ENCODE measurements around the gene PTPRK.

PTPRK gene

DNA sequence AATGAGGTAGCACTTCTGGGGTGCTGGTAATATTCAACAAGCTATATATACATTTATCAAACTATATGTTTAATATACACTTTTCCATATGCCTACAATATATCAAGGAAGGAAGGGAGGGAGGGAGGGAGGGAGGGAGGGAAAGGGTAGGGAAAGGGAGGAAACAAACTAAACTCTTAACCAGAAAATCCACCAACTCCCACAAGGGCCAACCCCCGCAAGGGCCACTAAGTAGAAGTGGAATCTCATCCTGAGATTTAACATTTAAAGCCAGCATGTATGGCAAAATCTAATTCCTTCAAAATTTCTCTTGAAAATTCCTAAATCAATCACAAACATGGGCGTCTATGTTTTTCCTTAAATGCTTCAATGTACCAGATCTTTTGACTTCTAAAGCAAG is 320.9 kb downstream of the PTPRK start:
- H3K4me3 ChIP-seq (ENCODE audit: low read depth, low read length), result no peak overlapping the region
- TF ChIP-seq, protein P1, sequence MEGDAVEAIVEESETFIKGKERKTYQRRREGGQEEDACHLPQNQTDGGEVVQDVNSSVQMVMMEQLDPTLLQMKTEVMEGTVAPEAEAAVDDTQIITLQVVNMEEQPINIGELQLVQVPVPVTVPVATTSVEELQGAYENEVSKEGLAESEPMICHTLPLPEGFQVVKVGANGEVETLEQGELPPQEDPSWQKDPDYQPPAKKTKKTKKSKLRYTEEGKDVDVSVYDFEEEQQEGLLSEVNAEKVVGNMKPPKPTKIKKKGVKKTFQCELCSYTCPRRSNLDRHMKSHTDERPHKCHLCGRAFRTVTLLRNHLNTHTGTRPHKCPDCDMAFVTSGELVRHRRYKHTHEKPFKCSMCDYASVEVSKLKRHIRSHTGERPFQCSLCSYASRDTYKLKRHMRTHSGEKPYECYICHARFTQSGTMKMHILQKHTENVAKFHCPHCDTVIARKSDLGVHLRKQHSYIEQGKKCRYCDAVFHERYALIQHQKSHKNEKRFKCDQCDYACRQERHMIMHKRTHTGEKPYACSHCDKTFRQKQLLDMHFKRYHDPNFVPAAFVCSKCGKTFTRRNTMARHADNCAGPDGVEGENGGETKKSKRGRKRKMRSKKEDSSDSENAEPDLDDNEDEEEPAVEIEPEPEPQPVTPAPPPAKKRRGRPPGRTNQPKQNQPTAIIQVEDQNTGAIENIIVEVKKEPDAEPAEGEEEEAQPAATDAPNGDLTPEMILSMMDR (IDR thresholded peaks at IDR 0.05; ENCODE audit: control insufficient read depth, extremely low read depth, insufficient read depth), result no peak
- no peak for DNase-seq (ENCODE audit: low read depth)

DNA sequence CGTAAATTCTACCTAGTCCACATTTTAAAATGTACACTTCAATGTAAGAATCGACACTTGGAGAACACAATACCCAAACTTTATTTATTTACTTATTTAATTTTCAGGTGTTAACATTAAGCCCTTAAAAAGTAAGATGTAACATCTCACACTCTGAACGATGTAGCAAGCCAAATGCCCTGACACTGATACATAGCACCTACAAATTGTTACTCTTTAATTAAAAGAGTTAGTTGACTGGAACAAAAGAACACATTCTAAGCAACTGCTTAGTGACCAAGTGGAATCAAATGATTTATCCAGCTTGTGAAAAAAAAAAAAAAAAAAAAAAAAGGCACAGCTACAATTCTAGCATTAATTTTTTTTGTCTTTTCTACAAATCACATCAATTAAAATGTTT is 327.4 kb downstream of the PTPRK start:
- DNase-seq (ENCODE audit: low read depth), result no peak
- TF ChIP-seq, protein P1 (IDR thresholded peaks at IDR 0.05; ENCODE audit: control insufficient read depth, extremely low read depth, insufficient read depth), result no peak
- H3K4me3 ChIP-seq (ENCODE audit: low read depth, low read length), result no peak overlapping the region

DNA sequence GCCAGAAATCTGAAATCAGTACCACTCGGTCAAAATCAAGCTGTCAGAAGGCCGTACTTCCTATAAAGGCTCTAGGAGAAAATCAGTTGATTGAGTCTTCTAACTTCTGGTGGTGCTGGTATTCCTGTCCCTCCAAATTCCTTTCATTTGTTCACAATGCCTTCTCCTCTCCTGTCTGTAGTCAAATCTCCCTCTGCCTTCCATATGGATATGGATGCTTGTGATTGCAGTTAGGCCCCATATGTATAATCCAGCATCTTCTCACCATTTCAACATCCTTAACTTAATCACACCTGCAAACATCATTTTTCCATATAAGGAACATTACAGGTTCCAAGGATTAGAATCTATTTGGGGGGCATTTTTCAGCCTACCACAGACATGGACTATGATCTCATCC is 331.7 kb downstream of the PTPRK start:
- DNase-seq (ENCODE audit: low read depth), result no peak
- no peak overlapping the region for H3K4me3 ChIP-seq (ENCODE audit: low read depth, low read length)
- TF ChIP-seq, protein P1 (IDR thresholded peaks at IDR 0.05; ENCODE audit: control insufficient read depth, extremely low read depth, insufficient read depth), result no peak

DNA sequence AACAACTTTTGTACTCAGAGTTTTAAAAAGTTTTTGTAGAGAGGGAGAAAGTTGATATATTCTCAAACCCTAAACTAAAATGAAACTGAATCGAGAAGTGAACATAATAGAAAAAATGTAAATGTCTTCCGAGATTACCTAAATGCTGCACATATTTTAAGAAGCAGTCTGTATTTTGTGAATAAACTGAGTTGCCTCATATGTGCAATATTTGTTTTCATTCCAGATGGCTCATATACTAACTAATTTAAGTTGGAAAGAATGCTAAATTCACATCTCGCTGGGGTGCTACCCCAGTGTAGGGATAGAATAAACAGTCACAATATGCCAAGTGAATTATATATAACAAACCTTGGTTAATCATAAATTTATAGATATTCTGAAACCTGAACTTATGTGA is 333.7 kb downstream of the PTPRK start:
- H3K4me3 ChIP-seq (ENCODE audit: low read depth, low read length), result no peak overlapping the region
- TF ChIP-seq, protein P1 (IDR thresholded peaks at IDR 0.05; ENCODE audit: control insufficient read depth, extremely low read depth, insufficient read depth), result no peak
- DNase-seq (ENCODE audit: low read depth), result no peak

DNA sequence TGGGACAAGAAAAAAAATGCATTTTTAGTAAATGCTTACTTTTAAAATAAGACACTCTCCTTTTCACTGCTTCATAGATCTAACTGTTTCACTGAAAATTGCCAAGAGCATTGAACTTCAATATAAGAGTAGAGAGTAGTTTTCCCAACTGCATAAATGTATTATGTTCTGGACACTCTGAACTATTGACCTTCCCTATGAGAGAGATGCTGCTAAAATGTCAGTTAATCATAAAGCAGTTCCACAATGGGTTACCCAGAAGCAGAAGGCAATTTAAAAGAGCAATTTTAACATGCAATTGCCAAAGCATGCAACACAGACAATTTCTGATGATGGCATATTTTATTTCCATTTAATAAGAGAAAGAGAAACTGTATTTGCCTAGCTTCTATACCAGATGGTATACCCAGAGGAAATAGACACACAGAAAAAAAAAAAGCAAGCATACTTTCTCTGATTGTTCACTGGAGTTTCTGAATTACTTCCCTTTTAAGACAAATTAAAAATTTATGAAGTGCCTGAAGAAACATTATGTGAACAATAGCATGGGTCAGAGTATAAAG is 340.4 kb downstream of the PTPRK start:
- DNase-seq (ENCODE audit: low read depth), result no peak
- TF ChIP-seq, protein P1 (IDR thresholded peaks at IDR 0.05; ENCODE audit: control insufficient read depth, extremely low read depth, insufficient read depth), result no peak
- no peak overlapping the region for H3K4me3 ChIP-seq (ENCODE audit: low read depth, low read length)

DNA sequence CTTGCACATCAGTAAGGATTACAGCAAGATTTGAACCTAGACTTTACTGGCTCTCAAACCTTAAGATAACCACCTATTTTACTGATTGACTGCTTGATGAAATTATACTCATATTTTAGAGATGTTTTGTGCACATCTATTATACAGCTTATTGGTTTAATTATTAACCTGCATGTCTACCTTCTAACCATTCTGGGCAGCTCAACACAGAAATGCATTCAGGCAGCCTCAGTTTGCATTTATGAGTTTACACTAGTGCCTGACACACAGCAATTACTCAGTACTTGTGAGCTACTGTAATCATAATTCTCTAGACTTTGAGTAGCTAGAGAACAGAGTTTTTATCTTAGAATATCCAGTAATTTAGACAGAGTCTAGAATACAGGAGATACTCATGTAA is 345.7 kb downstream of the PTPRK start:
- TF ChIP-seq, protein P1 (IDR thresholded peaks at IDR 0.05; ENCODE audit: control insufficient read depth, extremely low read depth, insufficient read depth), result no peak
- no peak overlapping the region for H3K4me3 ChIP-seq (ENCODE audit: low read depth, low read length)
- no peak for DNase-seq (ENCODE audit: low read depth)

Data from LNCaP clone FGC (cell line).